GM06990 (cell line): ENCODE data around the gene PDPK1.

ENCODE experiments used
- DNase-seq: peaks from one replicate; pipeline ENCODE4 v3.0.0-alpha.2; 2011; ENCODE audit not compliant: insufficient read length; ENCODE audit errors: extremely low read depth
- H3K27me3 ChIP-seq: replicated peaks from 2 replicates; pipeline ENCODE4 v1.6.0; 2011; ENCODE audit warnings: low read length; ENCODE audit not compliant: control insufficient read depth, insufficient read depth
- H3K36me3 ChIP-seq: 2 replicates; pipeline ENCODE4 v1.5.1; 2011; ENCODE audit warnings: low read length; ENCODE audit not compliant: control insufficient read depth, insufficient read depth
- H3K4me3 ChIP-seq: replicated peaks from 2 replicates; pipeline ENCODE4 v1.5.1; 2011; ENCODE audit warnings: low read depth, mild to moderate bottlenecking, control low read depth, low read length
- CTCF ChIP-seq: IDR thresholded peaks from 2 replicates; pipeline ENCODE4 v1.5.1; 2011; ENCODE audit warnings: low read length, control low read depth, mild to moderate bottlenecking, inconsistent platforms; ENCODE audit not compliant: insufficient read depth, poor library complexity, severe bottlenecking

PDPK1 gene

GRCh38 chr16:2526135-2526534 is 11.7 kb upstream of the PDPK1 start:
- no peak for TF ChIP-seq CTCF
- peaks cover 31% of the 10 kb centered on the region for H3K36me3 ChIP-seq
- no peak overlapping the region for H3K4me3 ChIP-seq
- DNase-seq, result no peak
- H3K27me3 ChIP-seq, result no peaks in the 10 kb centered on the region

- Histone ChIP-seq H3K4me3 (no peak overlapping the region), H3K27me3 (no peaks in the 10 kb centered on the region)
- DNase-seq, result no peak
These were observed 10.6 kb upstream of the PDPK1 start for GRCh38 chr16:2527071-2527783.

GRCh38 chr16:2527784-2528100 is 10.1 kb upstream of the PDPK1 start:
- TF ChIP-seq CTCF, result no peak
- DNase-seq, result no peak
- Histone ChIP-seq H3K27me3 (no peaks in the 10 kb centered on the region), H3K36me3 (peaks cover 31% of the 10 kb centered on the region), H3K4me3 (no peak overlapping the region)

More at GRCh38 chr16:2527071-2527783, 10.6 kb upstream of the PDPK1 start:
- H3K36me3 ChIP-seq, result peaks cover 31% of the 10 kb centered on the region
- no peak for TF ChIP-seq CTCF

- no peak for TF ChIP-seq CTCF
- Histone ChIP-seq H3K27me3 (no peaks in the 10 kb centered on the region), H3K4me3 (no peak overlapping the region), H3K36me3 (peaks cover 31% of the 10 kb centered on the region)
- DNase-seq, result no peak
These were observed 9.4 kb upstream of the PDPK1 start for GRCh38 chr16:2528161-2529060.

GRCh38 chr16:2529061-2529931 is 8.5 kb upstream of the PDPK1 start:
- Histone ChIP-seq H3K27me3 (no peaks in the 10 kb centered on the region), H3K4me3 (no peak overlapping the region), H3K36me3 (peaks cover 24% of the 10 kb centered on the region)
- no peak for TF ChIP-seq CTCF
- DNase-seq, result no peak
